H1 (cell line): Measurements from ENCODE around the gene MACROD1. TPM values are rescaled to one million over a fixed set of nuclear protein-coding genes. Genes with fewer than 3 reads are reported as not detected.
A peak's percentile ranks its signal among the peaks of the same experiment; 100 is the strongest.

Experiments used
- CTCF ChIA-PET: fragments of 300-600 bp; sonication (Branson Sonifier 250); formaldehyde crosslinking; loops from one replicate; lab custom pipeline; 2021; ENCODE audit not compliant: partially characterized antibody; lab: Charles Lee
- POLR2A ChIA-PET: fragments of 300-600 bp; sonication (Branson Sonifier 250); formaldehyde crosslinking; loops from one replicate; lab custom pipeline; 2021; ENCODE audit warnings: inconsistent platforms; ENCODE audit not compliant: partially characterized antibody; lab: Charles Lee
- DNase-seq, 2 experiments: peaks; one replicate each; pipeline versions ENCODE4 v3.0.0 to v3.0.0-alpha.2; 2010 to 2022; ENCODE audit warnings: low spot score in 2 of 2, low read depth in 1 of 2, mixed read lengths in 1 of 2
- FAIRE-seq: peaks from 2 replicates; lab custom pipeline; 2011; peaks lifted over from hg19 to GRCh38; lab: Jason Lieb, UNC
- H2AFZ ChIP-seq: 2 replicates; pipeline ENCODE4 v1.8.1; 2012; ENCODE audit warnings: low read length, inconsistent platforms
- H2AK5ac ChIP-seq: 2 replicates; pipeline ENCODE4 v1.6.1; 2013; ENCODE audit warnings: low read depth, low read length
- H2BK120ac ChIP-seq: replicated peaks from 2 replicates; pipeline ENCODE3; 2013; ENCODE audit warnings: low read depth, low read length, inconsistent platforms
- H2BK12ac ChIP-seq: 2 replicates; pipeline ENCODE4 v1.6.1; 2013; ENCODE audit warnings: low read depth, low read length
- H2BK15ac ChIP-seq: 2 replicates; pipeline ENCODE4 v1.6.1; 2013; ENCODE audit warnings: low read length
- H2BK20ac ChIP-seq: 2 replicates; pipeline ENCODE4 v1.6.1; 2013; ENCODE audit warnings: low read length
- H2BK5ac ChIP-seq: 2 replicates; pipeline ENCODE4 v1.6.1; 2013; ENCODE audit warnings: low read depth, low read length
- H3K14ac ChIP-seq: 2 replicates; pipeline ENCODE4 v1.6.1; 2013; ENCODE audit warnings: inconsistent platforms; ENCODE audit not compliant: insufficient read length
- H3K18ac ChIP-seq: 2 replicates; pipeline ENCODE4 v1.6.1; 2013; ENCODE audit warnings: low read length; ENCODE audit errors: extremely low read depth
- H3K23ac ChIP-seq: 2 replicates; pipeline ENCODE4 v1.6.1; 2013; ENCODE audit warnings: inconsistent platforms; ENCODE audit not compliant: insufficient read length
- H3K23me2 ChIP-seq: 2 replicates; pipeline ENCODE4 v1.6.1; 2013; ENCODE audit warnings: low read depth, low read length
- H3K27ac ChIP-seq: 2 replicates; pipeline ENCODE4 v1.6.1; 2011; ENCODE audit warnings: low read depth, low read length, inconsistent platforms
- H3K27me3 ChIP-seq, 4 experiments: replicated peaks in 1 of 4; 1 replicate in 1 of 4; 2 replicates in 3 of 4; pipeline versions ENCODE4 v1.6.1 to v1.8.1; 2011 to 2013; ENCODE audit warnings: low read length in 3 of 4, mild to moderate bottlenecking in 3 of 4, inconsistent platforms in 2 of 4, mixed read lengths in 2 of 4, moderate library complexity in 1 of 4; ENCODE audit not compliant: control insufficient read depth in 3 of 4, insufficient read depth in 3 of 4; ENCODE audit errors: extremely low read depth in 1 of 4
- H3K36me3 ChIP-seq, 4 experiments: 2 replicates each; pipeline versions ENCODE4 v1.6.1 to v1.8.1; 2011 to 2013; ENCODE audit warnings: mild to moderate bottlenecking in 4 of 4, low read length in 3 of 4, moderate library complexity in 2 of 4, control low read depth in 1 of 4, inconsistent platforms in 1 of 4; ENCODE audit not compliant: insufficient read depth in 4 of 4, control insufficient read depth in 2 of 4
- H3K4ac ChIP-seq: replicated peaks from 2 replicates; pipeline ENCODE3; 2013; ENCODE audit warnings: low read length, low read depth, mixed read lengths, inconsistent platforms; ENCODE audit not compliant: insufficient read length
- H3K4me1 ChIP-seq, 4 experiments: replicated peaks in 1 of 4; 1 replicate in 1 of 4; 2 replicates in 3 of 4; pipeline versions ENCODE4 v1.6.1 to v1.8.1; 2011 to 2013; ENCODE audit warnings: low read length in 3 of 4, inconsistent platforms in 2 of 4, mixed read lengths in 1 of 4; ENCODE audit not compliant: insufficient read depth in 4 of 4, control insufficient read depth in 3 of 4
- H3K4me2 ChIP-seq, 2 experiments: 2 replicates each; pipeline versions ENCODE4 v1.6.1 to v1.8.1; 2011 to 2013; ENCODE audit warnings: low read depth in 2 of 2, low read length in 2 of 2, control low read depth in 1 of 2, inconsistent platforms in 1 of 2, mild to moderate bottlenecking in 1 of 2; ENCODE audit not compliant: insufficient read depth in 1 of 2
- H3K4me3 ChIP-seq, 4 experiments: fragments of 200-600, 300-600 bp in 1 of 4; sonication (generic), shearing (Covaris generic), sonication (Bioruptor Twin) in 1 of 4; 2 replicates each; pipeline versions ENCODE4 v1.5.1 to v1.8.1; 2011 to 2016; ENCODE audit warnings: low read length in 4 of 4, low read depth in 3 of 4, control low read depth in 2 of 4, inconsistent platforms in 2 of 4, mild to moderate bottlenecking in 2 of 4, mixed read lengths in 1 of 4, moderate library complexity in 1 of 4; ENCODE audit not compliant: insufficient read depth in 2 of 4; ENCODE audit errors: extremely low read depth in 1 of 4
- H3K56ac ChIP-seq: replicated peaks from 2 replicates; pipeline ENCODE3; 2013; ENCODE audit warnings: low read depth, mild to moderate bottlenecking, mixed read lengths, low read length, inconsistent platforms; ENCODE audit not compliant: insufficient read length
- H3K79me1 ChIP-seq: 2 replicates; pipeline ENCODE4 v1.6.1; 2013; ENCODE audit warnings: low read depth, low read length, control low read depth
- H3K79me2 ChIP-seq, 2 experiments: 2 replicates each; pipeline versions ENCODE4 v1.6.1 to v1.8.1; 2012 to 2013; ENCODE audit warnings: low read length in 2 of 2, mild to moderate bottlenecking in 2 of 2, inconsistent platforms in 1 of 2; ENCODE audit not compliant: insufficient read depth in 2 of 2, control insufficient read depth in 1 of 2
- H3K9ac ChIP-seq, 4 experiments: replicated peaks in 1 of 4; 1 replicate in 1 of 4; 2 replicates in 3 of 4; pipeline versions ENCODE4 v1.6.1 to v1.8.1; 2011 to 2013; ENCODE audit warnings: low read depth in 3 of 4, low read length in 3 of 4, control low read depth in 2 of 4, mild to moderate bottlenecking in 2 of 4, moderate library complexity in 2 of 4, inconsistent platforms in 1 of 4; ENCODE audit errors: extremely low read depth in 1 of 4
- H3K9me3 ChIP-seq, 2 experiments: 2 replicates each; pipeline versions ENCODE4 v1.6.1 to v1.8.1; 2012 to 2013; ENCODE audit warnings: mild to moderate bottlenecking in 2 of 2, moderate library complexity in 2 of 2, control low read depth in 1 of 2, inconsistent platforms in 1 of 2, low read depth in 1 of 2, low read length in 1 of 2, mixed read lengths in 1 of 2; ENCODE audit not compliant: insufficient read depth in 2 of 2
- H4K20me1 ChIP-seq, 2 experiments: replicated peaks in 1 of 2; 2 replicates each; pipeline versions ENCODE3 to v1.8.1; 2011 to 2013; ENCODE audit warnings: inconsistent platforms in 2 of 2, low read length in 2 of 2, mild to moderate bottlenecking in 1 of 2; ENCODE audit not compliant: insufficient read depth in 2 of 2, control insufficient read depth in 1 of 2
- H4K5ac ChIP-seq: 2 replicates; pipeline ENCODE4 v1.6.1; 2013; ENCODE audit warnings: low read length, low read depth, mixed read lengths, inconsistent platforms; ENCODE audit not compliant: insufficient read length
- H4K8ac ChIP-seq: 2 replicates; pipeline ENCODE4 v1.8.0; 2013; ENCODE audit warnings: mild to moderate bottlenecking, moderate library complexity, low read length, inconsistent platforms; ENCODE audit not compliant: insufficient read depth; ENCODE audit errors: extremely low read depth
- H4K91ac ChIP-seq: replicated peaks from 2 replicates; pipeline ENCODE3; 2013; ENCODE audit warnings: low read length, mixed read lengths, inconsistent platforms; ENCODE audit not compliant: insufficient read length
- BACH1 ChIP-seq: IDR thresholded peaks from 2 replicates; pipeline ENCODE4 v1.6.1; 2012; ENCODE audit warnings: low read length, improper control_type of control experiment
- BCL11A ChIP-seq, 2 experiments: IDR thresholded peaks; one replicate each; pipeline ENCODE4 v1.6.1; 2011; ENCODE audit warnings: low read depth in 2 of 2, low read length in 2 of 2, mild to moderate bottlenecking in 2 of 2
- CBX5 ChIP-seq: fragments of 300-800, 300-1000 bp; sonication (generic); IDR thresholded peaks from 2 replicates; pipeline ENCODE4 v1.7.1; 2016; ENCODE audit warnings: antibody characterized with exemption, low read length, low read depth
- EP300 ChIP-seq, 2 experiments: IDR thresholded peaks; 1 replicate in 1 of 2; 2 replicates in 1 of 2; pipeline ENCODE4 v1.6.1; 2011 to 2012; ENCODE audit warnings: low read depth in 2 of 2, low read length in 2 of 2, mild to moderate bottlenecking in 2 of 2, borderline replicate concordance in 1 of 2, inconsistent platforms in 1 of 2, moderate library complexity in 1 of 2
- KDM4A ChIP-seq: IDR thresholded peaks from one replicate; pipeline ENCODE4 v1.7.1; 2012; ENCODE audit warnings: low read depth, mild to moderate bottlenecking, moderate library complexity, low read length, inconsistent platforms; ENCODE audit not compliant: severe bottlenecking
- MAFK ChIP-seq: IDR thresholded peaks from 2 replicates; pipeline ENCODE4 v1.6.1; 2012; ENCODE audit warnings: low read depth, mild to moderate bottlenecking, improper control_type of control experiment, low read length
- NRF1 ChIP-seq: IDR thresholded peaks from 2 replicates; pipeline ENCODE4 v1.6.1; 2011; ENCODE audit warnings: mild to moderate bottlenecking, low read depth, low read length, improper control_type of control experiment
- SRF ChIP-seq: IDR thresholded peaks from 2 replicates; pipeline ENCODE4 v1.6.1; 2011; ENCODE audit warnings: mild to moderate bottlenecking, low read depth, low read length, moderate library complexity
- TAF1 ChIP-seq: IDR thresholded peaks from 2 replicates; pipeline ENCODE4 v1.6.1; 2011; ENCODE audit warnings: mild to moderate bottlenecking, low read depth, low read length
- WGBS, 2 experiments: shearing (Covaris generic) in 1 of 2; methylation state at CpG; one replicate each; pipeline versions ENCODE4 v1.1.6 to v1.1.7; 2013 to 2015; ENCODE audit warnings: low lambda C conversion rate in 2 of 2, mixed read lengths in 2 of 2, inconsistent platforms in 1 of 2, low coverage in 1 of 2, missing lambda C conversion rate in 1 of 2; ENCODE audit not compliant: insufficient replicate concordance in 2 of 2, insufficient coverage in 1 of 2, insufficient read length in 1 of 2; ENCODE audit errors: extremely low coverage in 1 of 2, missing lambda C conversion rate in 1 of 2; 5-methylcytosine and 5-hydroxymethylcytosine counted together
- polyA plus RNA-seq, 7 experiments: library from polyadenylated mRNA; depleted of rRNA in 3 of 7; stranded (reverse) in 5 of 7; unstranded in 2 of 7; fragments of >200 nt in 5 of 7; fragments of 200-250 nt in 2 of 7; gene quantifications; 1 replicate in 5 of 7; 2 replicates in 1 of 7; 4 replicates in 1 of 7; pipeline versions ENCODE4 v1.2.1 to v1.2.3, GENCODE V29; 2011 to 2013; ENCODE audit warnings: missing spikeins in 2 of 7, mixed read lengths in 2 of 7
- total RNA-seq: library from RNA; stranded (reverse); fragmentation: NEBNext Ultra II Directional; extraction: Animal tissue kit (Norgen Biotek cat#: 25700); gene quantifications from 2 replicates; pipeline ENCODE4 v1.2.1, GENCODE V29; 2021
- TF ChIP-seq, protein P1 (sequence below): IDR thresholded peaks from 2 replicates; pipeline ENCODE4 v1.6.1; 2011; ENCODE audit warnings: low read depth, mild to moderate bottlenecking, low read length; ENCODE audit not compliant: insufficient read depth

The MACROD1 gene
- total and polyA plus RNA-seq, 2 of the 8 experiments (the other 6 are each of a cell fraction or from before 2014, with no cell fraction given): 19.5 to 34.1 TPM

DNA sequence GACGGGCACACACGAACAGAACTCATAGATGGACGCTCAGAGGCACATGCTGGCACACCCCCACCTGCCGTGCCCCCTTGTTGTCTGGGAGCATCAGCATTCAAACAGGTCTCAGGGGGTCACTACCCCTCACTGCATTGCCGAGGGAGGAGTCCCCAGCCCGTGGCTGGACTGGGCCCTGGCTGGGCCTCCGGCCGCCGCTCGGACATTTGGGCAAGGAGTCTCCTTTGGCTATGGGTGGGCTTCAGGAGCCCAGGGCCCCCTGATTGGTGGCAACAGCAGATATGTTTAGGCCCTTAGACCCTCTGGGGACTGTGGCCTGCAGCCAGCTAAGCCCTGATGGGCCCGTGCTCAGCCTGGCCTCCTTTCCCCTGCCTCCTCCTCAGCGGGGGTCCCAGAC is 88.3 kb downstream of the MACROD1 start:
- Histone ChIP-seq H2BK5ac (no peak overlapping the region), H3K9ac (no peak overlapping the region), H3K79me2 (no peaks in the 10 kb centered on the region), H3K4me2 (no peak overlapping the region), H4K5ac (no peak overlapping the region), H4K20me1 (peaks cover 6 to 21% of the 10 kb centered on the region in 2 experiments), H3K23ac (no peak overlapping the region), H2BK12ac (no peak overlapping the region), H2BK20ac (no peak overlapping the region), H4K8ac (no peak overlapping the region), H3K79me1 (no peaks in the 10 kb centered on the region), H3K27ac (no peak overlapping the region), H3K4ac (no peak overlapping the region), H2BK15ac (no peak overlapping the region), H3K4me1 (no peaks in the 10 kb centered on the region), H2AFZ (no peak overlapping the region), H3K14ac (no peak overlapping the region), H3K4me3 (no peak overlapping the region), H3K9me3 (no peaks in the 10 kb centered on the region), H2AK5ac (0 out of 2 replicates have a peak overlapping the region, but pooled peaks have one; percentile 13), H3K27me3 (peaks cover 2 to 91% (median 63%) of the 10 kb centered on the region in 4 experiments), H4K91ac (no peak overlapping the region), H2BK120ac (no peak overlapping the region), H3K18ac (no peak overlapping the region), H3K56ac (no peak overlapping the region), H3K36me3 (no peaks in the 10 kb centered on the region), H3K23me2 (no peaks in the 10 kb centered on the region)
- ChIA-PET CTCF (interaction anchor here (0.7 to 2.7 kb wide), 8 partner anchors 10 to 254 kb away, joined by 3 to 10 read pairs (median 4); no protein-coding TSS in a partner anchor), POLR2A (no interaction called here)
- WGBS, 2 experiments: 92% methylated on average over 11 of the region's 12 CpGs; no CpG with 5 or more reads in 1 of the 2 experiments
- no peak for FAIRE-seq
- no peak for DNase-seq
- TF ChIP-seq EP300 (IDR thresholded peaks at IDR 0.05; ENCODE audit: borderline replicate concordance in 1 of 2, low read depth in 2 of 2, low read length in 2 of 2): no peak
- TF ChIP-seq SRF: no peak
- TF ChIP-seq MAFK: no peak
- no peak for TF ChIP-seq KDM4A
- TF ChIP-seq BACH1: no peak
- TF ChIP-seq, protein P1, sequence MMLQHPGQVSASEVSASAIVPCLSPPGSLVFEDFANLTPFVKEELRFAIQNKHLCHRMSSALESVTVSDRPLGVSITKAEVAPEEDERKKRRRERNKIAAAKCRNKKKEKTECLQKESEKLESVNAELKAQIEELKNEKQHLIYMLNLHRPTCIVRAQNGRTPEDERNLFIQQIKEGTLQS: no peak
- no peak for TF ChIP-seq TAF1
- no peak for TF ChIP-seq NRF1
- no peak for TF ChIP-seq BCL11A (IDR thresholded peaks at IDR 0.05; ENCODE audit: low read depth in 2 of 2, low read length in 2 of 2)
- TF ChIP-seq CBX5: no peak
